Testis (tissue), 5 donors: ENCODE results near the gene SMIM1. TPM values are rescaled to one million over a fixed set of nuclear protein-coding genes. Genes with fewer than 3 reads are reported as not detected.
A peak's percentile ranks its signal among the peaks of the same experiment; 100 is the strongest.
"Not testable (repeated sequence)": the region's sequence is repeated elsewhere in the genome, so short reads cannot be mapped to it uniquely, and the experiment has no call there.

Experiments used
- DNase-seq: peaks from one replicate; pipeline ENCODE4 v3.0.0-alpha.2; 2019
- H3K27ac ChIP-seq, 2 donors: fragments of 200-600 bp; sonication (generic); one replicate each; pipeline ENCODE4 v1.5.1; 2019
- H3K27me3 ChIP-seq: fragments of 200-600 bp; sonication (generic); one replicate; pipeline ENCODE4 v1.5.1; 2019
- H3K36me3 ChIP-seq: fragments of 200-600 bp; sonication (generic); one replicate; pipeline ENCODE4 v1.5.1; 2017; ENCODE audit warnings: low read depth; ENCODE audit errors: missing control alignments
- H3K4me1 ChIP-seq: fragments of 200-600 bp; sonication (generic); one replicate; pipeline ENCODE4 v1.5.1; 2019
- H3K4me3 ChIP-seq, 2 donors: fragments of 200-600 bp; sonication (generic); one replicate each; pipeline ENCODE4 v1.5.1; 2017 to 2019
- H3K9me3 ChIP-seq: fragments of 200-600 bp; sonication (generic); one replicate; pipeline ENCODE4 v1.5.1; 2017
- POLR2A ChIP-seq: fragments of 450-650 bp; IDR thresholded peaks from one replicate; pipeline ENCODE4 v1.6.1; 2017; ENCODE audit warnings: antibody characterized with exemption, mild to moderate bottlenecking, moderate library complexity
- WGBS, 2 donors: methylation state at CpG; one replicate each; pipeline ENCODE4 v1.1.5; 2018; 5-methylcytosine and 5-hydroxymethylcytosine counted together
- intact Hi-C: fragments of 100-400 bp; cut with DNase I; formaldehyde crosslinking; loops from one replicate; pipeline ENCODE4 v1.15.1; 2023; ENCODE audit warnings: low total_unique reads
- long read RNA-seq, 2 donors: transcript quantifications; one replicate each; lab custom pipeline, GENCODE V29; 2026
- polyA plus RNA-seq: library from polyadenylated mRNA; stranded (reverse); fragments of 350-450 nt; fragmentation: Illumina TruSeq; extraction: RNeasy Lipid Tissue Mini Kit (QIAGEN cat#74804); gene quantifications from one replicate; pipeline ENCODE4 v1.2.3, GENCODE V29; 2014; ENCODE audit warnings: low read depth, low replicate concordance; ENCODE audit not compliant: insufficient read depth
- total RNA-seq, 2 donors: library from RNA; depleted of rRNA; stranded (reverse); fragments of >200 nt; gene quantifications; one replicate each; pipeline ENCODE4 v1.2.3, GENCODE V29; 2016
- TF ChIP-seq, protein P1 (sequence below), 3 experiments: fragments of 450-650 bp in 2 of 3; fragments of 200-600 bp in 1 of 3; sonication (generic) in 1 of 3; IDR thresholded peaks; one replicate each; pipeline ENCODE4 v1.5.1; 2016 to 2019; ENCODE audit warnings: antibody characterized with exemption in 3 of 3, mild to moderate bottlenecking in 2 of 3, moderate library complexity in 1 of 3

Gene SMIM1, protein sequence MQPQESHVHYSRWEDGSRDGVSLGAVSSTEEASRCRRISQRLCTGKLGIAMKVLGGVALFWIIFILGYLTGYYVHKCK
- 100 to 1,000 TPM; 205 to 213 TPM for total RNA-seq
- 92.9 TPM for polyA plus RNA-seq
- long read RNA-seq, donor 1, transcript SMIM1-201 (4 exons, 547 nt) = minor isoform, 12 of 67 reads
- long read RNA-seq, donor 1, transcript SMIM1-204 (4 exons, 446 nt) = major isoform, 27 of 67 reads
- long read RNA-seq, donor 1, partial matches to known transcripts = 27 of 67 reads
- long read RNA-seq, donor 1, other reads (novel, unspliced or antisense) = 0 of 67 reads
- long read RNA-seq, donor 2, transcript SMIM1-201 (4 exons, 547 nt) = minor isoform, 10 of 40 reads
- long read RNA-seq, donor 2, transcript SMIM1-204 (4 exons, 446 nt) = major isoform, 13 of 40 reads
- long read RNA-seq, donor 2, partial matches to known transcripts = 17 of 40 reads
- long read RNA-seq, donor 2, other reads (novel, unspliced or antisense) = 0 of 40 reads

DNA sequence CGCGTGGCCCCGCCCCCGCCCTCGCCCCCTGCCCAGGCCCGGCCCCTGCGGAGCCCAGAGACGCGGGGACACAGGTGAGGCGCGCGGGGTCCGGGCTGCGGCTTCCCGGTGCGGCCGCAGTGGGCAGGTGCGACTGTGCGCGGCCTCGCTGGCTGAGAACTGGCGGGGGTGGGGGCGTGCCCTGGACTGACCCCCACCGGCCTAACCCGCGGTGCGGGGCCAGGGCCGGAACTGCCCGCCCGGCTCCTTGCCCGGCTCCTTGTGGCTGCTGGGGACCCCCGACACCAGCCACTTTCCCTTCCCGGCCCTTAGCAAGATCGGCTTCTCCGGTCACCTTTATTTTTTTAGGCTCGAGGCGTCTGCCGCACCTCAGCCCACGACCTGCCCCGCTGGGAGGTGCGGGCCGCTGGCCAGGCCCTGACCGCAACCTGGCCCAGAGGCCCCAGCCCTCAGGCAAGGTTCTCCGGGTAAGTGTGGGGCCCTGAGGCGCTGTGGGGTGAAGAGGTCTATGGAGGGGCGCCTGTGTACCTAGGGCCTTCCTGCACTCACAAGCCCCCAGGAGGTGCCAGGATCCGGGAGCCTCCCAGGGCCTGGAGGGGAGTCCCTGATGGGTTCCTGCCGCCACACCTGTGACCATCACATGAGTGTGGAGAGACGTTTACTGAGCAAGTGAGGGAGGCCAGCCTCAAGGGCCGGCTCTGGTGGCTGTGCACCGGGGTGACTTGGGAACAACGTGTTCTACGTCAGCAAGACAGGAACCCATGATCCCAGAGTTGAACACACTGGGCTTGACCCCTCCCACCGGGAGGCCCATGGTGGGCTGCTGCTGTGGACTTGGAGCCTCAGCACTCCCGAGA lies at the start of gene SMIM1:
TSS of gene SMIM1 (plus strand) at position 35 of the 857 bp plus-strand sequence. CDS start 2,625 bp downstream, outside the sequence.
- Histone ChIP-seq H3K27me3 (no peaks in the 10 kb centered on the region), H3K4me3 (peak within 1 kb of the TSS; percentile 62 to 70), H3K9me3 (no peaks in the 10 kb centered on the region), H3K4me1 (peaks cover 45% of the 10 kb centered on the region), H3K27ac (peak within 1 kb of the TSS; percentile 76 to 87), H3K36me3 (no peaks in the 10 kb centered on the region)
- intact Hi-C loops = no loop called here
- no peak for TF ChIP-seq POLR2A
- TF ChIP-seq, protein P1, sequence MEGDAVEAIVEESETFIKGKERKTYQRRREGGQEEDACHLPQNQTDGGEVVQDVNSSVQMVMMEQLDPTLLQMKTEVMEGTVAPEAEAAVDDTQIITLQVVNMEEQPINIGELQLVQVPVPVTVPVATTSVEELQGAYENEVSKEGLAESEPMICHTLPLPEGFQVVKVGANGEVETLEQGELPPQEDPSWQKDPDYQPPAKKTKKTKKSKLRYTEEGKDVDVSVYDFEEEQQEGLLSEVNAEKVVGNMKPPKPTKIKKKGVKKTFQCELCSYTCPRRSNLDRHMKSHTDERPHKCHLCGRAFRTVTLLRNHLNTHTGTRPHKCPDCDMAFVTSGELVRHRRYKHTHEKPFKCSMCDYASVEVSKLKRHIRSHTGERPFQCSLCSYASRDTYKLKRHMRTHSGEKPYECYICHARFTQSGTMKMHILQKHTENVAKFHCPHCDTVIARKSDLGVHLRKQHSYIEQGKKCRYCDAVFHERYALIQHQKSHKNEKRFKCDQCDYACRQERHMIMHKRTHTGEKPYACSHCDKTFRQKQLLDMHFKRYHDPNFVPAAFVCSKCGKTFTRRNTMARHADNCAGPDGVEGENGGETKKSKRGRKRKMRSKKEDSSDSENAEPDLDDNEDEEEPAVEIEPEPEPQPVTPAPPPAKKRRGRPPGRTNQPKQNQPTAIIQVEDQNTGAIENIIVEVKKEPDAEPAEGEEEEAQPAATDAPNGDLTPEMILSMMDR (IDR thresholded peaks at IDR 0.05) = no peak
- DNase-seq = peak; percentile 43
- 9 to 15% methylated on average over 7 to 42 of the region's 55 CpGs for WGBS, 2 donors

DNA sequence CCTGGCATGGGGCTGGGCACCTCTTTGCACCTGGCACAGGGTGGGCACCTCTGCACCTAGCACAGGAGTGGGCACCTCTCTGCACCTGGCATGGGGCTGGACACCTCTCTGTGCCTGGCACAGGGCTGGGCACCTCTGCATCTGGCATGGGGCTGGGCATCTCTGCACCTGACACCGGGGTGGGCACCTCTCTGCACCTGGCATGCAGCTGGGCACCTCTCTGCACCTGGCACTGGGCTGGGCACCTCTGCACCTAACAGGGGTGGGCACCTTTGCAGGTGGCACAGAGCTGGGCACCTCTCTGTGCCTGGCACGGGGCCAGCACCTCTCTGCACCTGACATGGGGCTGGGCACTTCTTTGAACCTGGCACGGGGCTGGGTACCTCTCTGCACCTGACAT lies 49.7 kb upstream of the SMIM1 start:
- Histone ChIP-seq H3K4me3 (no peak overlapping the region), H3K27me3 (no peaks in the 10 kb centered on the region), H3K4me1 (no peaks in the 10 kb centered on the region), H3K9me3 (no peaks in the 10 kb centered on the region), H3K27ac (no peak overlapping the region), H3K36me3 (no peaks in the 10 kb centered on the region)
- no peak for TF ChIP-seq POLR2A
- TF ChIP-seq, protein P1 (IDR thresholded peaks at IDR 0.05) = no peak
- 83% methylated on average over 2 of the region's 3 CpGs; no CpG with 5 or more reads in 1 of the 2 donors for WGBS, 2 donors
- no peak for DNase-seq
- intact Hi-C loops = no loop called here

DNA sequence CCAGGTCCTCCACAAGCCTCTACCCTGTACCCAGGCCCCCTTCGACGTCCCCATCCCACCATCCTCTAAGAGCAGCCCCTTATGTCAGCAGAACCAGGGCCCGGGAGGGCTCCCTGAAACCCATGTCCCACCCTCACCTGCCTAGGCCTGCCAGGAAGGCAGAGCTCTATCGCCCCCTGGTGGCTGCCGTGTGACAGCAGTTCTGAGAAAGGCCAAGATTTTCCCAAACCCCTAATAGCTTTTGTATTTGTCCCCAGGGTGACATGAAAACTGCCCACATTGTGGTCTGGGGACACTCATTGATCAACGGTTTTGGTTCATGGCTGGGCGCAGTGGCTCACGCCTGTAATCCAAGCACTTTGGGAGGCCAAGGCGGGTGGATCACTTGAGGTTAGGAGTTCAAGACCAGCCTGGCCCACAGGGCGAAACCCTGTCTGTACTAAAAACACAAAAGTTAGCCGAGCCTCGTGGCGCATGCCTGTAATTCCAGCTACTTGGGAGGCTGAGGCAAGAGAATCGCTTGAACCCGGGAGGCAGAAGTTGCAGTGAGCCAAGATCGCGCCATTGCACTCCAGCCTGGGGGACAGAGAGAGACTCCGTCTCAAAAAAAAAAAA lies 48.0 kb upstream of the SMIM1 start:
- WGBS, 2 donors = 48 to 50% methylated on average over 18 of the region's 18 CpGs
- intact Hi-C loops = not testable (repeated sequence)

DNA sequence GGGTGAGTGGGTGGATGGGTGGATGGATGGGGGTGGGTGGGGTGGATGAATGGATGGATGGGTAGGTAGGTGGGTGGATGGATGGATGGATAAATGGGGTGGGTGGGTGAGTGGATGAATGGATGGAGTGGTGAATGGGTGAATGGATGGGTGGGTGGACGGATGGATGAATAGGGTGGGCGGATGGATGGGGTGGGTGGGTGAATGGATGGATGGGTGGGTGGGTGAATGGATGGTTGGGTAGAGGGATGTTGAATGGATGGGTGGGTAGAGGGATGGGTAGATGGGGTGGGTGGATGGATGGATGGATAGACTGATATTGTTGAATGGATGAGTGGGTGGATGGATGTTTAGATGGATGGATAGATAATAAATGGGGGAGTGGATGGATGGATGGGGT lies 47.2 kb upstream of the SMIM1 start:
- TF ChIP-seq, protein P1 (IDR thresholded peaks at IDR 0.05) = no peak
- DNase-seq = no peak
- no peaks in the 10 kb centered on the region for H3K4me1 ChIP-seq
- intact Hi-C loops = no loop called here
- no peaks in the 10 kb centered on the region for H3K9me3 ChIP-seq
- H3K27ac ChIP-seq = no peak overlapping the region
- no peaks in the 10 kb centered on the region for H3K36me3 ChIP-seq
- no peak overlapping the region for H3K4me3 ChIP-seq
- H3K27me3 ChIP-seq = no peaks in the 10 kb centered on the region
- 90 to 97% methylated on average over 2 of the region's 2 CpGs for WGBS, 2 donors

More for the DNA sequence above, 48.0 kb upstream of the SMIM1 start:
- H3K36me3 ChIP-seq, H3K27ac ChIP-seq, H3K4me3 ChIP-seq, H3K4me1 ChIP-seq, H3K27me3 ChIP-seq, H3K9me3 ChIP-seq: not testable (repeated sequence)
- TF ChIP-seq, protein P1 (IDR thresholded peaks at IDR 0.05) = peak; percentile 81 to 99 (median 93)
- peak; percentile 80 for DNase-seq
